LNCaP clone FGC (cell line): ENCODE data around the gene IRAK2.
A peak's percentile ranks its signal among the peaks of the same experiment; 100 is the strongest.

Source experiments
- DNase-seq: peaks from one replicate; pipeline ENCODE4 v3.0.0-alpha.2; 2011; ENCODE audit warnings: low read depth
- H3K4me3 ChIP-seq: 2 replicates; pipeline ENCODE4 v1.5.1; 2011; ENCODE audit warnings: mild to moderate bottlenecking, low read depth, low read length, control low read depth
- TF ChIP-seq, protein P1 (sequence below): IDR thresholded peaks from 2 replicates; pipeline ENCODE4 v1.5.1; 2012; ENCODE audit warnings: mild to moderate bottlenecking; ENCODE audit not compliant: control insufficient read depth, insufficient read depth; ENCODE audit errors: extremely low read depth

Gene IRAK2

DNA sequence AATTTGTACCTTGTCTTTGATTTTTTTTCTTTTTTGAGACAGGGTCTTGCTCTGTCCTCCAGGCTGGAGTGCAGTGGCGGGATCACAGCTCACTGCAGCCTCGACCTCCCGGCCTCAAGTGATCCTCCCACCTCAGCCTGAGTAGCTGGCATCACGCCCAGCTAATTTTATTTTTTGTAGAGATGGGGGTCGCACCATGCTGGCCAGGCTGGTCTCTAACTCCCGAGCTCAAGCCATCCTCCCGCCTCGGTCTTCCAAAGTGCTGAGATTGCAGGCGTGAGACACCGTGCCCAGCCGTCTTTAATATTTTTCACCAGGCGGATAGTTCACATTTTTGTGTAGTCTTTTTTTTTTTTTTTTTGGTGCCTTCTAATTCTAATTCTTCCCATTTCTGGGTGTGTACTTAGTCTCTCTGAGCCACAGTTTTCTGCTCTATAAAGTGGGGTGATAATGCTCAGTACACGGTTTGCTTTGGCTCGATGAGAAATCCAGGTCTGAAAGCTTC lies 83.0 kb downstream of the IRAK2 start:
- TF ChIP-seq, protein P1, sequence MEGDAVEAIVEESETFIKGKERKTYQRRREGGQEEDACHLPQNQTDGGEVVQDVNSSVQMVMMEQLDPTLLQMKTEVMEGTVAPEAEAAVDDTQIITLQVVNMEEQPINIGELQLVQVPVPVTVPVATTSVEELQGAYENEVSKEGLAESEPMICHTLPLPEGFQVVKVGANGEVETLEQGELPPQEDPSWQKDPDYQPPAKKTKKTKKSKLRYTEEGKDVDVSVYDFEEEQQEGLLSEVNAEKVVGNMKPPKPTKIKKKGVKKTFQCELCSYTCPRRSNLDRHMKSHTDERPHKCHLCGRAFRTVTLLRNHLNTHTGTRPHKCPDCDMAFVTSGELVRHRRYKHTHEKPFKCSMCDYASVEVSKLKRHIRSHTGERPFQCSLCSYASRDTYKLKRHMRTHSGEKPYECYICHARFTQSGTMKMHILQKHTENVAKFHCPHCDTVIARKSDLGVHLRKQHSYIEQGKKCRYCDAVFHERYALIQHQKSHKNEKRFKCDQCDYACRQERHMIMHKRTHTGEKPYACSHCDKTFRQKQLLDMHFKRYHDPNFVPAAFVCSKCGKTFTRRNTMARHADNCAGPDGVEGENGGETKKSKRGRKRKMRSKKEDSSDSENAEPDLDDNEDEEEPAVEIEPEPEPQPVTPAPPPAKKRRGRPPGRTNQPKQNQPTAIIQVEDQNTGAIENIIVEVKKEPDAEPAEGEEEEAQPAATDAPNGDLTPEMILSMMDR, result no peak
- no peak for DNase-seq
- H3K4me3 ChIP-seq, result peak overlapping the region; percentile 97

DNA sequence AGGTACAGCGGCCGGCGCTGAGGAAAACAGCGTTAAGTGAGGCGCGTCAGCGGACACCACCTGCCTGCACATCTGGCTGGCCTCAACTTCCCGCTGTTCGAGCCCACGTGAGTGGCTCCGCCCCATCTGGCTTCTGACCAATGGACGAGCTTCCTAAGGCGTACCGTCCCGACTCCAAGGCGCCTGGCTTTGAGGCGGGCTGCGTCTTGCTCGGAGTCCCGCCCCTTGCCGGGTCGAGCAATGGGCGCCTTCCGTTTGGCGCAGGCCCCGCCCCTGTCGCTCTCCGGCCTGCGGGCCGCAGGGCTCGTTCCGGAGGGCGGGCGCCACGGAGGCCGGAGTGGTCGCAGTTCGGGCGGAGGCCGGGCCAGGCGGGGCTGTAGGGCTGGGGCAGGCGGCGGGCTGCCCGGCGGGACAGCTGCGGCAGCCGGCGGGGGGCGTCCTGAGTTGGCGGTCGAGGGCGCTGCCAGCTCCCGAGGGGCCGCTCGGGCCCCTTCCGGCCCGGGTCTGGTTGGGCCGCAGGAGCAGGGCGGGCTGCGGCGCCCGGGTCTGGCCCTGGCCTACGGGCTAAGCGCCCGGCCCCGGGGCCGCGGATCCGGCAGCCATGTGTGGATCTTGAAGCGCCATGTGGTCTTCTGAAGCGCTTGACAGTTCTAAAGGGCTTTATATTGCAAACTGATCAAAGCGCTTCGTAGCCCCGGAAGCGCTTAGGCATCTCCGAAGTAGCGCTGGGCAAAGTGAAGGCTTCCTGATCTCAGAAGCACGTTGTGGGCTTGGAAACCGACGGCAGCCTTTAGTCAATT lies 83.7 kb downstream of the IRAK2 start, which contains the start of gene TATDN2:
TATDN2 (plus strand) TSS at position 276 of the 800 bp plus-strand sequence. CDS start 742 bp downstream, outside the sequence.
- peak; percentile 94 for DNase-seq

DNA sequence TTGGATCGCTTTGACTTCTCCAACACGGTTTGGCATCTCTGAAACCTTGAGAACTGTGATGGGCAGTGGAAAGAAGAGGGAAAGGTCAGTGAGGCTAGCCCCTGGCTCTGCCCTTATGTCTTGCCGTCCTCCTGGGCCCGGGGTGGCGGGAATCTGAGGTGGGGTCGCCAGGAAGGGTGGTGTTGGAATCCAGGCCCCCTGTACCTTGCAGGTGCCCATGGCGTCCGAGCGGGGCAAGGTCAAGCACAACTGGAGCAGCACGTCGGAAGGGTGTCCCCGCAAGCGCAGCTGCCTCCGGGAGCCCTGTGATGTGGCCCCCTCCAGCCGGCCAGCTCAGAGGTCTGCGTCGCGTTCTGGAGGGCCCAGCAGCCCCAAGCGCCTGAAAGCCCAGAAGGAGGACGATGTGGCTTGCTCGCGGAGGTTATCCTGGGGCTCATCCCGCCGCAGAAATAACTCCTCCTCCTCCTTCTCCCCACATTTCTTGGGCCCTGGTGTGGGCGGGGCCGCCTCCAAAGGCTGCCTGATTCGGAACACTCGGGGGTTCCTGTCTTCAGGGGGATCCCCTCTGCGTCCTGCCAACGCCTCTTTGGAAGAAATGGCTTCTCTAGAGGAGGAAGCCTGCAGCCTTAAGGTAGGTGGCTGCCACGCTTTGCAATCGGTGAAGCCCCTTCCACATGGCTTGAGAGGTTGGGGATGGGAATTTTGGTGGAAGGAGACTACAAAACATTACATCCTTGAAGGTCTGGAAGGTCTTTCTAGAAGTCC lies 84.4 kb downstream of the IRAK2 start:
- DNase-seq, result no peak
- TF ChIP-seq, protein P1, result no peak
- peak overlapping the region; percentile 97 for H3K4me3 ChIP-seq

More for the DNA sequence above, 83.7 kb downstream of the IRAK2 start, which contains the start of gene TATDN2:
- peak within 1 kb of the TSS; percentile 97 for H3K4me3 ChIP-seq
- TF ChIP-seq, protein P1, result no peak

DNA sequence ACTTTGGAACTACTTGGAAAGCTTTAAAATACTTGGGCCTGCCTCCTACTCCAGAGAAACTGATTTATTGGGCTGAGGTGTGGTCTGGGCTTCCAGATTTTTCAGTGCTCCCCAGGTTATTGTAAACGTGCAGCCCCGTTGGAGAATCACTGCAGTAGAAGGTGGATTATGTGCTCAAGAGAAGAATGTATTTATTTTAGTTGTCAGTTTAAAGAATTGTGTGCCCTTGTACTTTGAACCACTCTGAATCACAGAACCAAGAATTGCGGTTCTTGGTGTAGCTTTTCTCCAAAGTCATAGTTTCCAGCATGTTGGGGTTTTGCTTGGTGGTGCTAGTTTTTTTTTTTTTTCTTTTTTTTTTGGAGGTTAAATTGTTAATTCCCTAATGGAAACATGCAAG lies 85.1 kb downstream of the IRAK2 start:
- DNase-seq, result no peak
- TF ChIP-seq, protein P1, result no peak
- H3K4me3 ChIP-seq, result peak overlapping the region; percentile 97

DNA sequence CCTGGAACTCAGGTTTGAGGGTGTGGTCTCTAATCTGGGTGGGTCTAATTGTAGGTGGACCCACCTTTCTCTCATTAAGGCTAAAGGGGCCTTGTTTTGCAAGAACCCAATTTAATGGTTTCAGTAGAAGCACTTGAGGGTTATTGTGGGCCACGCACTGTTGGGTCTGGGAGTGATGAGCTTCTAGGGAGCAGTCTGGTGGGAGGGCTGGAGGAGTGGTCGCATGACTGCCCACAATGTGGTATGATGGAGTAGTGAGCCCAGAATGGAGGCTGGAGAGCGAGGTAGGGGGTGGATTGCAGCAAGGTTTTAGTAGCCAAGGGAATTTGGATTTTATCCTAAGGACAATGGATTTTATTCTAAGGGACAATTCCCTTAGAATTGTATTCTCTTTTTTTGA lies 86.3 kb downstream of the IRAK2 start:
- TF ChIP-seq, protein P1, result no peak
- no peak overlapping the region for H3K4me3 ChIP-seq
- DNase-seq, result no peak

DNA sequence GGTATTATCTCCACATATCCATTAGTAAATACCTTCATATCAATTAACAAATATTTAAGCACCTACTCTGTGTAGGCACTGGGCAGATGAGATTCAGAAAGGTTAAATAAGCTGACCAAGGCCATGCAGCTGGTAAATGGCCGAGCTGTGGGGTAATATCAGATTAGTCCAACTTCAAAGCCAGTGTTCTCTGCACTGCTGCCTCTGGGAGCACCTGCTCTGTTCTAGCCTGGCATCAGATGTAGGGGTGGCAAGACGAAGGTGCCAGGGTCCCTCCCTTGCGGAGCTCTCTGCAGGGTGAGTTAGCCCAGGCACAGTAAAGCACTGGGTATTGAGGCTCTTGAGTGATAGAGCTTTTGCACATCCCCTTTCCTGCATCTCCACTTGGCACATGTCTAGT lies 89.0 kb downstream of the IRAK2 start:
- DNase-seq, result no peak
- TF ChIP-seq, protein P1, result no peak
- no peak overlapping the region for H3K4me3 ChIP-seq
